H1 (cell line): ENCODE data around the gene BNC2. TPM values are rescaled to one million over a fixed set of nuclear protein-coding genes. Genes with fewer than 3 reads are reported as not detected.

ENCODE experiments used
- CTCF ChIA-PET: fragments of 300-600 bp; sonication (Branson Sonifier 250); formaldehyde crosslinking; loops from one replicate; lab custom pipeline; 2021; ENCODE audit not compliant: partially characterized antibody; lab: Charles Lee
- POLR2A ChIA-PET: fragments of 300-600 bp; sonication (Branson Sonifier 250); formaldehyde crosslinking; loops from one replicate; lab custom pipeline; 2021; ENCODE audit warnings: inconsistent platforms; ENCODE audit not compliant: partially characterized antibody; lab: Charles Lee
- DNase-seq, 2 experiments: peaks; one replicate each; pipeline versions ENCODE4 v3.0.0 to v3.0.0-alpha.2; 2010 to 2022; ENCODE audit warnings: low spot score in 2 of 2, low read depth in 1 of 2, mixed read lengths in 1 of 2
- FAIRE-seq: peaks from 2 replicates; lab custom pipeline; 2011; peaks lifted over from hg19 to GRCh38; lab: Jason Lieb, UNC
- H2AFZ ChIP-seq: 2 replicates; pipeline ENCODE4 v1.8.1; 2012; ENCODE audit warnings: low read length, inconsistent platforms
- H2AK5ac ChIP-seq: 2 replicates; pipeline ENCODE4 v1.6.1; 2013; ENCODE audit warnings: low read depth, low read length
- H2BK120ac ChIP-seq: replicated peaks from 2 replicates; pipeline ENCODE3; 2013; ENCODE audit warnings: low read depth, low read length, inconsistent platforms
- H2BK12ac ChIP-seq: 2 replicates; pipeline ENCODE4 v1.6.1; 2013; ENCODE audit warnings: low read depth, low read length
- H2BK15ac ChIP-seq: 2 replicates; pipeline ENCODE4 v1.6.1; 2013; ENCODE audit warnings: low read length
- H2BK20ac ChIP-seq: 2 replicates; pipeline ENCODE4 v1.6.1; 2013; ENCODE audit warnings: low read length
- H2BK5ac ChIP-seq: 2 replicates; pipeline ENCODE4 v1.6.1; 2013; ENCODE audit warnings: low read depth, low read length
- H3K14ac ChIP-seq: 2 replicates; pipeline ENCODE4 v1.6.1; 2013; ENCODE audit warnings: inconsistent platforms; ENCODE audit not compliant: insufficient read length
- H3K18ac ChIP-seq: 2 replicates; pipeline ENCODE4 v1.6.1; 2013; ENCODE audit warnings: low read length; ENCODE audit errors: extremely low read depth
- H3K23ac ChIP-seq: 2 replicates; pipeline ENCODE4 v1.6.1; 2013; ENCODE audit warnings: inconsistent platforms; ENCODE audit not compliant: insufficient read length
- H3K23me2 ChIP-seq: 2 replicates; pipeline ENCODE4 v1.6.1; 2013; ENCODE audit warnings: low read depth, low read length
- H3K27ac ChIP-seq: 2 replicates; pipeline ENCODE4 v1.6.1; 2011; ENCODE audit warnings: low read depth, low read length, inconsistent platforms
- H3K27me3 ChIP-seq, 4 experiments: replicated peaks in 1 of 4; 1 replicate in 1 of 4; 2 replicates in 3 of 4; pipeline versions ENCODE4 v1.6.1 to v1.8.1; 2011 to 2013; ENCODE audit warnings: low read length in 3 of 4, mild to moderate bottlenecking in 3 of 4, inconsistent platforms in 2 of 4, mixed read lengths in 2 of 4, moderate library complexity in 1 of 4; ENCODE audit not compliant: control insufficient read depth in 3 of 4, insufficient read depth in 3 of 4; ENCODE audit errors: extremely low read depth in 1 of 4
- H3K36me3 ChIP-seq, 4 experiments: 2 replicates each; pipeline versions ENCODE4 v1.6.1 to v1.8.1; 2011 to 2013; ENCODE audit warnings: mild to moderate bottlenecking in 4 of 4, low read length in 3 of 4, moderate library complexity in 2 of 4, control low read depth in 1 of 4, inconsistent platforms in 1 of 4; ENCODE audit not compliant: insufficient read depth in 4 of 4, control insufficient read depth in 2 of 4
- H3K4ac ChIP-seq: replicated peaks from 2 replicates; pipeline ENCODE3; 2013; ENCODE audit warnings: low read length, low read depth, mixed read lengths, inconsistent platforms; ENCODE audit not compliant: insufficient read length
- H3K4me1 ChIP-seq, 4 experiments: replicated peaks in 1 of 4; 1 replicate in 1 of 4; 2 replicates in 3 of 4; pipeline versions ENCODE4 v1.6.1 to v1.8.1; 2011 to 2013; ENCODE audit warnings: low read length in 3 of 4, inconsistent platforms in 2 of 4, mixed read lengths in 1 of 4; ENCODE audit not compliant: insufficient read depth in 4 of 4, control insufficient read depth in 3 of 4
- H3K4me2 ChIP-seq, 2 experiments: 2 replicates each; pipeline versions ENCODE4 v1.6.1 to v1.8.1; 2011 to 2013; ENCODE audit warnings: low read depth in 2 of 2, low read length in 2 of 2, control low read depth in 1 of 2, inconsistent platforms in 1 of 2, mild to moderate bottlenecking in 1 of 2; ENCODE audit not compliant: insufficient read depth in 1 of 2
- H3K4me3 ChIP-seq, 4 experiments: fragments of 200-600, 300-600 bp in 1 of 4; sonication (generic), shearing (Covaris generic), sonication (Bioruptor Twin) in 1 of 4; 2 replicates each; pipeline versions ENCODE4 v1.5.1 to v1.8.1; 2011 to 2016; ENCODE audit warnings: low read length in 4 of 4, low read depth in 3 of 4, control low read depth in 2 of 4, inconsistent platforms in 2 of 4, mild to moderate bottlenecking in 2 of 4, mixed read lengths in 1 of 4, moderate library complexity in 1 of 4; ENCODE audit not compliant: insufficient read depth in 2 of 4; ENCODE audit errors: extremely low read depth in 1 of 4
- H3K56ac ChIP-seq: replicated peaks from 2 replicates; pipeline ENCODE3; 2013; ENCODE audit warnings: low read depth, mild to moderate bottlenecking, mixed read lengths, low read length, inconsistent platforms; ENCODE audit not compliant: insufficient read length
- H3K79me1 ChIP-seq: 2 replicates; pipeline ENCODE4 v1.6.1; 2013; ENCODE audit warnings: low read depth, low read length, control low read depth
- H3K79me2 ChIP-seq, 2 experiments: 2 replicates each; pipeline versions ENCODE4 v1.6.1 to v1.8.1; 2012 to 2013; ENCODE audit warnings: low read length in 2 of 2, mild to moderate bottlenecking in 2 of 2, inconsistent platforms in 1 of 2; ENCODE audit not compliant: insufficient read depth in 2 of 2, control insufficient read depth in 1 of 2
- H3K9ac ChIP-seq, 4 experiments: replicated peaks in 1 of 4; 1 replicate in 1 of 4; 2 replicates in 3 of 4; pipeline versions ENCODE4 v1.6.1 to v1.8.1; 2011 to 2013; ENCODE audit warnings: low read depth in 3 of 4, low read length in 3 of 4, control low read depth in 2 of 4, mild to moderate bottlenecking in 2 of 4, moderate library complexity in 2 of 4, inconsistent platforms in 1 of 4; ENCODE audit errors: extremely low read depth in 1 of 4
- H3K9me3 ChIP-seq, 2 experiments: 2 replicates each; pipeline versions ENCODE4 v1.6.1 to v1.8.1; 2012 to 2013; ENCODE audit warnings: mild to moderate bottlenecking in 2 of 2, moderate library complexity in 2 of 2, control low read depth in 1 of 2, inconsistent platforms in 1 of 2, low read depth in 1 of 2, low read length in 1 of 2, mixed read lengths in 1 of 2; ENCODE audit not compliant: insufficient read depth in 2 of 2
- H4K20me1 ChIP-seq, 2 experiments: replicated peaks in 1 of 2; 2 replicates each; pipeline versions ENCODE3 to v1.8.1; 2011 to 2013; ENCODE audit warnings: inconsistent platforms in 2 of 2, low read length in 2 of 2, mild to moderate bottlenecking in 1 of 2; ENCODE audit not compliant: insufficient read depth in 2 of 2, control insufficient read depth in 1 of 2
- H4K5ac ChIP-seq: 2 replicates; pipeline ENCODE4 v1.6.1; 2013; ENCODE audit warnings: low read length, low read depth, mixed read lengths, inconsistent platforms; ENCODE audit not compliant: insufficient read length
- H4K8ac ChIP-seq: 2 replicates; pipeline ENCODE4 v1.8.0; 2013; ENCODE audit warnings: mild to moderate bottlenecking, moderate library complexity, low read length, inconsistent platforms; ENCODE audit not compliant: insufficient read depth; ENCODE audit errors: extremely low read depth
- H4K91ac ChIP-seq: replicated peaks from 2 replicates; pipeline ENCODE3; 2013; ENCODE audit warnings: low read length, mixed read lengths, inconsistent platforms; ENCODE audit not compliant: insufficient read length
- CTCF ChIP-seq, 3 experiments: IDR thresholded peaks; 1 replicate in 2 of 3; 2 replicates in 1 of 3; pipeline versions ENCODE4 v1.5.1 to v1.6.1; 2011; ENCODE audit warnings: low read length in 3 of 3, mild to moderate bottlenecking in 3 of 3, inconsistent platforms in 2 of 3, low read depth in 1 of 3, moderate library complexity in 1 of 3; ENCODE audit not compliant: insufficient read depth in 1 of 3; ENCODE audit errors: control extremely low read depth in 1 of 3
- EGR1 ChIP-seq: IDR thresholded peaks from 2 replicates; pipeline ENCODE4 v1.6.1; 2011; ENCODE audit warnings: low read depth, low read length, borderline replicate concordance
- GTF2F1 ChIP-seq: IDR thresholded peaks from 2 replicates; pipeline ENCODE4 v1.6.1; 2012; ENCODE audit warnings: low read depth, low read length, improper control_type of control experiment, borderline replicate concordance
- RAD21 ChIP-seq, 2 experiments: IDR thresholded peaks in 1 of 2; conservative IDR thresholded peaks in 1 of 2; 2 replicates each; pipeline ENCODE4 v1.6.1; 2011; ENCODE audit warnings: low read depth in 2 of 2, low read length in 2 of 2, improper control_type of control experiment in 1 of 2, inconsistent platforms in 1 of 2, mild to moderate bottlenecking in 1 of 2, moderate library complexity in 1 of 2
- SIN3A ChIP-seq, 2 experiments: IDR thresholded peaks in 1 of 2; conservative IDR thresholded peaks in 1 of 2; 2 replicates each; pipeline ENCODE4 v1.6.1; 2011 to 2012; ENCODE audit warnings: low read length in 2 of 2, improper control_type of control experiment in 1 of 2, low read depth in 1 of 2, mild to moderate bottlenecking in 1 of 2
- SIRT6 ChIP-seq: IDR thresholded peaks from one replicate; pipeline ENCODE4 v1.7.1; 2012; ENCODE audit warnings: low read length, inconsistent platforms
- TAF1 ChIP-seq: IDR thresholded peaks from 2 replicates; pipeline ENCODE4 v1.6.1; 2011; ENCODE audit warnings: mild to moderate bottlenecking, low read depth, low read length
- TBP ChIP-seq: IDR thresholded peaks from 2 replicates; pipeline ENCODE4 v1.6.1; 2011; ENCODE audit warnings: low read depth, low read length, improper control_type of control experiment
- WGBS, 2 experiments: shearing (Covaris generic) in 1 of 2; methylation state at CpG; one replicate each; pipeline versions ENCODE4 v1.1.6 to v1.1.7; 2013 to 2015; ENCODE audit warnings: low lambda C conversion rate in 2 of 2, mixed read lengths in 2 of 2, inconsistent platforms in 1 of 2, low coverage in 1 of 2, missing lambda C conversion rate in 1 of 2; ENCODE audit not compliant: insufficient replicate concordance in 2 of 2, insufficient coverage in 1 of 2, insufficient read length in 1 of 2; ENCODE audit errors: extremely low coverage in 1 of 2, missing lambda C conversion rate in 1 of 2; 5-methylcytosine and 5-hydroxymethylcytosine counted together
- polyA plus RNA-seq, 7 experiments: library from polyadenylated mRNA; depleted of rRNA in 3 of 7; stranded (reverse) in 5 of 7; unstranded in 2 of 7; fragments of >200 nt in 5 of 7; fragments of 200-250 nt in 2 of 7; gene quantifications; 1 replicate in 5 of 7; 2 replicates in 1 of 7; 4 replicates in 1 of 7; pipeline versions ENCODE4 v1.2.1 to v1.2.3, GENCODE V29; 2011 to 2013; ENCODE audit warnings: missing spikeins in 2 of 7, mixed read lengths in 2 of 7
- total RNA-seq: library from RNA; stranded (reverse); fragmentation: NEBNext Ultra II Directional; extraction: Animal tissue kit (Norgen Biotek cat#: 25700); gene quantifications from 2 replicates; pipeline ENCODE4 v1.2.1, GENCODE V29; 2021

Gene BNC2
- total and polyA plus RNA-seq, 2 of the 8 experiments (the other 6 are each of a cell fraction or from before 2014, with no cell fraction given): 16.0 to 26.8 TPM

DNA sequence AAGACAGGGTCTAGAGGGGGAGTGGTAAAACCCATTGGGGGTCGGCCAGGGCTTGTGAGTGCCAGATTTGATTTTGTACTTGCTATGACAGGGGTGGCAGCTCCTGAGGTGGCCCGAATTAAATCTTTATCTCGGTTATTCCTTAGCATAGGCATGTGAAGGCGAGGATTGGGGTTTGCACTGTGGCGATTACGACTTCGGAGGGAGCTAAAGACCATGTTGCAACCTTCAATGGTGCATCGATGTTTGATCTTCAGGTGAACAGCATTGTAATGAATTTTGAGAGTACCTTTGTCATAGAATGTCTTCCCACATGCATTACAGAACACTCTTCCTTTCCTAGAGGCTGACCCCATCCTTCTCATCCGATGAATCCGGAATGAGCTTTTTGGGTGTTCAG lies 433.9 kb downstream of the BNC2 start:
- H3K27me3 ChIP-seq: no peaks in the 10 kb centered on the region
- no peak for FAIRE-seq

More for the DNA sequence above, 433.9 kb downstream of the BNC2 start:
- no peaks in the 10 kb centered on the region for H4K20me1 ChIP-seq
- no peak overlapping the region for H2AK5ac ChIP-seq
- no peak overlapping the region for H2BK12ac ChIP-seq
- no peak overlapping the region for H3K4ac ChIP-seq
- no peak overlapping the region for H3K4me2 ChIP-seq
- H2BK15ac ChIP-seq: no peak overlapping the region
- H4K91ac ChIP-seq: no peak overlapping the region
- peaks cover 2 to 10% (median 4%) of the 10 kb centered on the region in 4 experiments; a peak in 3 of 7 replicates for H3K4me1 ChIP-seq
- H2BK5ac ChIP-seq: no peak overlapping the region
- H2BK120ac ChIP-seq: no peak overlapping the region
- no peak overlapping the region for H3K56ac ChIP-seq
- no peak overlapping the region for H3K14ac ChIP-seq
- H2BK20ac ChIP-seq: no peak overlapping the region
- H3K27ac ChIP-seq: no peak overlapping the region
- no peak for DNase-seq
- no peaks in the 10 kb centered on the region for H3K9me3 ChIP-seq
- no peak overlapping the region for H3K18ac ChIP-seq
- H4K8ac ChIP-seq: no peak overlapping the region
- no peak overlapping the region for H2AFZ ChIP-seq
- H4K5ac ChIP-seq: no peak overlapping the region
- no peaks in the 10 kb centered on the region for H3K79me2 ChIP-seq
- CTCF ChIA-PET: interaction anchor here (0.6 to 1.3 kb wide), 4 partner anchors 11 to 182 kb away, joined by 3 to 4 read pairs (median 4); no protein-coding TSS in a partner anchor
- H3K23ac ChIP-seq: no peak overlapping the region
- H3K4me3 ChIP-seq: no peak overlapping the region
- POLR2A ChIA-PET: no interaction called here
- H3K9ac ChIP-seq: no peak overlapping the region
- no peaks in the 10 kb centered on the region for H3K79me1 ChIP-seq
- 91% methylated on average over 10 of the region's 10 CpGs; no CpG with 5 or more reads in 1 of the 2 experiments for WGBS, 2 experiments
- no peak for TF ChIP-seq TAF1
- peak; percentile 63 to 74 for TF ChIP-seq RAD21 (IDR thresholded peaks at IDR 0.05 in 1 of 2, conservative IDR thresholded peaks at IDR 0.05 in 1 of 2; ENCODE audit: low read depth in 2 of 2, low read length in 2 of 2)
- no peak for TF ChIP-seq GTF2F1
- TF ChIP-seq SIN3A (conservative IDR thresholded peaks at IDR 0.05 in 1 of 2, IDR thresholded peaks at IDR 0.05 in 1 of 2; ENCODE audit: low read depth in 1 of 2, low read length in 2 of 2): no peak
- TF ChIP-seq EGR1: no peak
- TF ChIP-seq TBP: no peak
- peak in 2 of 3 experiments; percentile 36 to 55; a peak in 2 of 4 replicates for TF ChIP-seq CTCF (IDR thresholded peaks at IDR 0.05; ENCODE audit: control extremely low read depth in 1 of 3, insufficient read depth in 1 of 3, low read depth in 1 of 3, low read length in 3 of 3)
- TF ChIP-seq SIRT6: no peak
- H3K23me2 ChIP-seq: no peaks in the 10 kb centered on the region
- H3K36me3 ChIP-seq: peaks cover 0 to 5% (median 1%) of the 10 kb centered on the region in 4 experiments; a peak in 2 of 8 replicates
